Peyer's patch (tissue), 4 donors: ENCODE data around the gene SCNM1.

Experiments
- POLR2A ChIP-seq, 2 donors: fragments of 450-650 bp; IDR thresholded peaks; one replicate each; pipeline ENCODE4 v1.5.1; 2017; ENCODE audit warnings: antibody characterized with exemption in 2 of 2, mild to moderate bottlenecking in 2 of 2, moderate library complexity in 2 of 2
- TF ChIP-seq, protein P1 (sequence below), 6 experiments: fragments of 450-650 bp in 4 of 6; fragments of 200-600 bp in 2 of 6; sonication (generic) in 1 of 6; IDR thresholded peaks; one replicate each; pipeline ENCODE4 v1.5.1; 2017 to 2019; ENCODE audit warnings: antibody characterized with exemption in 6 of 6, mild to moderate bottlenecking in 3 of 6, moderate library complexity in 1 of 6

DNA sequence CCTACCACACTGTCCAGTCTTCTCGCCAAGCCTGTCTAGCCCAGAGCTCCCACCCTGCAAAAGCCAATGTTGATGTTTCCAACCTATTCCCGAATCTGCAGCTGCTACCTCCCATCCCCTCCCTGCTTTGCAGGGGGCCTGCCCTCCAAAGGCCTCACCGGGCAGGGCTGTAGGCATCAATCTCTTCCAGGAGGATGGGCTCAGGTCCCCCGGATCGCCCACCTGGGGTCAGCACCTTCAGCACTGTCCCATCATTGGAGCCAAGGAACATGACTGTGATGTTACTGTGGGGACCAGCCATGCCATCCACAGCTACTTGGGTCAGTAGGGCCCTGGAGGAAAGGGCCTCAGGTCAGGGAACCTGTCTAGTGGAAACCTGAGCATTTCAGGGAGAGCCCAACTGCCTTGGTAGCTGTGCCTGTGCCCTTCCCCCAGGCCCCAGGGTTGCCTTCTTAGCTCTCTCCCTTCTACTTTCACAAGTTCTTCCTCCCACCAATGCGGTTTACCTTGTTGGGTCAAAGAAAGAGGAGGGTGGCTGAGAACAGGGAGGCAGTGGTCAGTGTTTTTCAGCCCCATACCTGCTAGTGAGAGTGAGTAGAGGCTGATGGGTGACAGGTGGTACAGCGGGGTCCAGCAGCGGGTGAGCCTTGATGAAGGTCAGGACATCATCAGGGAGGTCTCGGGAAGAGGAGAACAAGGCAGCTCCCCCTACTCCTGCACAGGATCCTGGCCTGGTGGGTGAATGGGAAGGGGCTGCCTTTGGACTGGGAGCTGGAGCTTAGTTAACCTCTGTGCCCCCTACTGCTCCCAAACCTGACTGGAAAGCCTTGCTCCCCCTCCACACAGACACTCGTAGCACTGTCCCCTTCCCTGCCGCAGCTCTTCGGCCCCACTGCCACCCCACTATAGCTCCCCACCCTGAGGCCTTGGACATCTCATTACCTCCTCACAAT lies 30.2 kb upstream of the SCNM1 start:
- TF ChIP-seq, protein P1, sequence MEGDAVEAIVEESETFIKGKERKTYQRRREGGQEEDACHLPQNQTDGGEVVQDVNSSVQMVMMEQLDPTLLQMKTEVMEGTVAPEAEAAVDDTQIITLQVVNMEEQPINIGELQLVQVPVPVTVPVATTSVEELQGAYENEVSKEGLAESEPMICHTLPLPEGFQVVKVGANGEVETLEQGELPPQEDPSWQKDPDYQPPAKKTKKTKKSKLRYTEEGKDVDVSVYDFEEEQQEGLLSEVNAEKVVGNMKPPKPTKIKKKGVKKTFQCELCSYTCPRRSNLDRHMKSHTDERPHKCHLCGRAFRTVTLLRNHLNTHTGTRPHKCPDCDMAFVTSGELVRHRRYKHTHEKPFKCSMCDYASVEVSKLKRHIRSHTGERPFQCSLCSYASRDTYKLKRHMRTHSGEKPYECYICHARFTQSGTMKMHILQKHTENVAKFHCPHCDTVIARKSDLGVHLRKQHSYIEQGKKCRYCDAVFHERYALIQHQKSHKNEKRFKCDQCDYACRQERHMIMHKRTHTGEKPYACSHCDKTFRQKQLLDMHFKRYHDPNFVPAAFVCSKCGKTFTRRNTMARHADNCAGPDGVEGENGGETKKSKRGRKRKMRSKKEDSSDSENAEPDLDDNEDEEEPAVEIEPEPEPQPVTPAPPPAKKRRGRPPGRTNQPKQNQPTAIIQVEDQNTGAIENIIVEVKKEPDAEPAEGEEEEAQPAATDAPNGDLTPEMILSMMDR (IDR thresholded peaks at IDR 0.05): no peak
- TF ChIP-seq POLR2A (IDR thresholded peaks at IDR 0.05): no peak
